Liver (tissue), 3 donors: ENCODE results near the gene EDC4.

Source experiments
- ATF3 ChIP-seq: IDR thresholded peaks from 2 replicates; pipeline ENCODE4 v1.6.1; 2016; ENCODE audit warnings: antibody characterized with exemption
- EGR1 ChIP-seq, 2 donors: IDR thresholded peaks; 2 replicates each; pipeline ENCODE4 v1.6.1; 2016 to 2018; ENCODE audit warnings: antibody characterized with exemption in 2 of 2, low read depth in 2 of 2
- FOXA1 ChIP-seq: IDR thresholded peaks from 2 replicates; pipeline ENCODE4 v1.6.1; 2016; ENCODE audit warnings: antibody characterized with exemption
- GABPA ChIP-seq, 2 donors: IDR thresholded peaks in 1 of 2; conservative IDR thresholded peaks in 1 of 2; 2 replicates each; pipeline ENCODE4 v1.6.1; 2016; ENCODE audit warnings: antibody characterized with exemption in 2 of 2, mild to moderate bottlenecking in 1 of 2, moderate library complexity in 1 of 2
- HNF4G ChIP-seq: IDR thresholded peaks from 2 replicates; pipeline ENCODE4 v1.6.1; 2016; ENCODE audit warnings: antibody characterized with exemption
- RAD21 ChIP-seq, 2 donors: IDR thresholded peaks; 2 replicates each; pipeline ENCODE4 v1.6.1; 2016; ENCODE audit warnings: antibody characterized with exemption in 2 of 2, mild to moderate bottlenecking in 2 of 2
- RXRA ChIP-seq, 2 donors: IDR thresholded peaks; 2 replicates each; pipeline ENCODE4 v1.6.1; 2017 to 2018; ENCODE audit warnings: antibody characterized with exemption in 2 of 2, mild to moderate bottlenecking in 1 of 2
- SP1 ChIP-seq: IDR thresholded peaks from 2 replicates; pipeline ENCODE4 v1.6.1; 2018; ENCODE audit warnings: antibody characterized with exemption, mild to moderate bottlenecking
- TAF1 ChIP-seq: conservative IDR thresholded peaks from 2 replicates; pipeline ENCODE4 v1.6.1; 2016; ENCODE audit warnings: antibody characterized with exemption, mild to moderate bottlenecking
- YY1 ChIP-seq: IDR thresholded peaks from 2 replicates; pipeline ENCODE4 v1.6.1; 2016; ENCODE audit warnings: antibody characterized with exemption, mild to moderate bottlenecking
- ZBTB33 ChIP-seq: IDR thresholded peaks from 2 replicates; pipeline ENCODE4 v1.6.1; 2016; ENCODE audit warnings: antibody characterized with exemption
- TF ChIP-seq, protein P1 (sequence below): fragments of 150-350 bp; IDR thresholded peaks from 2 replicates; pipeline ENCODE4 v1.5.1; 2017; ENCODE audit warnings: improper control_type of control experiment, low read depth, low read length; ENCODE audit not compliant: missing input control
- TF ChIP-seq, protein P2 (sequence below): IDR thresholded peaks from 2 replicates; pipeline ENCODE4 v1.6.1; 2016; ENCODE audit warnings: antibody characterized with exemption, mild to moderate bottlenecking
- TF ChIP-seq, protein P3 (sequence below): IDR thresholded peaks from 2 replicates; pipeline ENCODE4 v1.6.1; 2016; ENCODE audit warnings: antibody characterized with exemption
- donor health status: healthy.
- donor health status: healthy.

DNA sequence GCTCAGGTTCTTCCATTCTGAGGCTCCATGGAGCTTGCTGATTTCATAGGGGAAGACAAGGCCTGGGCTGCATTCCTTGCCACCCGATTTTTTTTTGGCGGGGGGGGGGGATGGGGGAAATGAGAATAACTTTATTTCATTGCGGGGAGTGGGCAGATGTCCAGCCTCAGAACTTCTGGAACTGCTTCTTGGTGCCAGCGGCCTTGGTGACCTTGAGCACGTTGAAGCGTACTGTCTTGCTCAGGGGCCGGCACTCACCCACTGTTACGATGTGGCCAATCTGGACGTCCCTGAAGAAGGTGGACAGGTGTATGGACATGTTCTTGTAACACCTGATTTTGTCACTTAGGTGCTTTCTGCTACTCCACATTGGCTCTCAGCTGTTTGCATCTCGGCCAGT is 17.1 kb upstream of the EDC4 start:
- TF ChIP-seq, protein P1, sequence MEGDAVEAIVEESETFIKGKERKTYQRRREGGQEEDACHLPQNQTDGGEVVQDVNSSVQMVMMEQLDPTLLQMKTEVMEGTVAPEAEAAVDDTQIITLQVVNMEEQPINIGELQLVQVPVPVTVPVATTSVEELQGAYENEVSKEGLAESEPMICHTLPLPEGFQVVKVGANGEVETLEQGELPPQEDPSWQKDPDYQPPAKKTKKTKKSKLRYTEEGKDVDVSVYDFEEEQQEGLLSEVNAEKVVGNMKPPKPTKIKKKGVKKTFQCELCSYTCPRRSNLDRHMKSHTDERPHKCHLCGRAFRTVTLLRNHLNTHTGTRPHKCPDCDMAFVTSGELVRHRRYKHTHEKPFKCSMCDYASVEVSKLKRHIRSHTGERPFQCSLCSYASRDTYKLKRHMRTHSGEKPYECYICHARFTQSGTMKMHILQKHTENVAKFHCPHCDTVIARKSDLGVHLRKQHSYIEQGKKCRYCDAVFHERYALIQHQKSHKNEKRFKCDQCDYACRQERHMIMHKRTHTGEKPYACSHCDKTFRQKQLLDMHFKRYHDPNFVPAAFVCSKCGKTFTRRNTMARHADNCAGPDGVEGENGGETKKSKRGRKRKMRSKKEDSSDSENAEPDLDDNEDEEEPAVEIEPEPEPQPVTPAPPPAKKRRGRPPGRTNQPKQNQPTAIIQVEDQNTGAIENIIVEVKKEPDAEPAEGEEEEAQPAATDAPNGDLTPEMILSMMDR: no peak
- TF ChIP-seq EGR1 (IDR thresholded peaks at IDR 0.05; ENCODE audit: low read depth in 2 of 2) (no peak), RAD21 (IDR thresholded peaks at IDR 0.05) (no peak), GABPA (IDR thresholded peaks at IDR 0.05 in 1 of 2, conservative IDR thresholded peaks at IDR 0.05 in 1 of 2) (no peak), HNF4G (no peak), RXRA (IDR thresholded peaks at IDR 0.05) (no peak), SP1 (no peak), YY1 (no peak), ZBTB33 (no peak), TAF1 (no peak), FOXA1 (no peak), ATF3 (no peak)
- TF ChIP-seq, protein P2, sequence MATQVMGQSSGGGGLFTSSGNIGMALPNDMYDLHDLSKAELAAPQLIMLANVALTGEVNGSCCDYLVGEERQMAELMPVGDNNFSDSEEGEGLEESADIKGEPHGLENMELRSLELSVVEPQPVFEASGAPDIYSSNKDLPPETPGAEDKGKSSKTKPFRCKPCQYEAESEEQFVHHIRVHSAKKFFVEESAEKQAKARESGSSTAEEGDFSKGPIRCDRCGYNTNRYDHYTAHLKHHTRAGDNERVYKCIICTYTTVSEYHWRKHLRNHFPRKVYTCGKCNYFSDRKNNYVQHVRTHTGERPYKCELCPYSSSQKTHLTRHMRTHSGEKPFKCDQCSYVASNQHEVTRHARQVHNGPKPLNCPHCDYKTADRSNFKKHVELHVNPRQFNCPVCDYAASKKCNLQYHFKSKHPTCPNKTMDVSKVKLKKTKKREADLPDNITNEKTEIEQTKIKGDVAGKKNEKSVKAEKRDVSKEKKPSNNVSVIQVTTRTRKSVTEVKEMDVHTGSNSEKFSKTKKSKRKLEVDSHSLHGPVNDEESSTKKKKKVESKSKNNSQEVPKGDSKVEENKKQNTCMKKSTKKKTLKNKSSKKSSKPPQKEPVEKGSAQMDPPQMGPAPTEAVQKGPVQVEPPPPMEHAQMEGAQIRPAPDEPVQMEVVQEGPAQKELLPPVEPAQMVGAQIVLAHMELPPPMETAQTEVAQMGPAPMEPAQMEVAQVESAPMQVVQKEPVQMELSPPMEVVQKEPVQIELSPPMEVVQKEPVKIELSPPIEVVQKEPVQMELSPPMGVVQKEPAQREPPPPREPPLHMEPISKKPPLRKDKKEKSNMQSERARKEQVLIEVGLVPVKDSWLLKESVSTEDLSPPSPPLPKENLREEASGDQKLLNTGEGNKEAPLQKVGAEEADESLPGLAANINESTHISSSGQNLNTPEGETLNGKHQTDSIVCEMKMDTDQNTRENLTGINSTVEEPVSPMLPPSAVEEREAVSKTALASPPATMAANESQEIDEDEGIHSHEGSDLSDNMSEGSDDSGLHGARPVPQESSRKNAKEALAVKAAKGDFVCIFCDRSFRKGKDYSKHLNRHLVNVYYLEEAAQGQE: no peak
- TF ChIP-seq, protein P3, sequence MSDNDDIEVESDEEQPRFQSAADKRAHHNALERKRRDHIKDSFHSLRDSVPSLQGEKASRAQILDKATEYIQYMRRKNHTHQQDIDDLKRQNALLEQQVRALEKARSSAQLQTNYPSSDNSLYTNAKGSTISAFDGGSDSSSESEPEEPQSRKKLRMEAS: no peak
